Liver (tissue), 3 donors: Measurements from ENCODE around the gene TMBIM1.

ENCODE experiments used
- ATF3 ChIP-seq: IDR thresholded peaks from 2 replicates; pipeline ENCODE4 v1.6.1; 2016; ENCODE audit warnings: antibody characterized with exemption
- CTCF ChIP-seq: fragments of 150-350 bp; IDR thresholded peaks from 2 replicates; pipeline ENCODE4 v1.5.1; 2017; ENCODE audit warnings: improper control_type of control experiment, low read depth, low read length; ENCODE audit not compliant: missing input control
- EGR1 ChIP-seq, 2 donors: IDR thresholded peaks; 2 replicates each; pipeline ENCODE4 v1.6.1; 2016 to 2018; ENCODE audit warnings: antibody characterized with exemption in 2 of 2, low read depth in 2 of 2
- GABPA ChIP-seq, 2 donors: IDR thresholded peaks in 1 of 2; conservative IDR thresholded peaks in 1 of 2; 2 replicates each; pipeline ENCODE4 v1.6.1; 2016; ENCODE audit warnings: antibody characterized with exemption in 2 of 2, mild to moderate bottlenecking in 1 of 2, moderate library complexity in 1 of 2
- HNF4A ChIP-seq, 2 donors: conservative IDR thresholded peaks; 2 replicates each; pipeline ENCODE4 v1.6.1; 2016; ENCODE audit warnings: antibody characterized with exemption in 2 of 2, mild to moderate bottlenecking in 2 of 2
- JUND ChIP-seq, 2 donors: IDR thresholded peaks; 2 replicates each; pipeline ENCODE4 v1.6.1; 2016; ENCODE audit warnings: antibody characterized with exemption in 2 of 2
- MAX ChIP-seq: IDR thresholded peaks from 2 replicates; pipeline ENCODE4 v1.6.1; 2016; ENCODE audit warnings: antibody characterized with exemption
- RAD21 ChIP-seq, 2 donors: IDR thresholded peaks; 2 replicates each; pipeline ENCODE4 v1.6.1; 2016; ENCODE audit warnings: antibody characterized with exemption in 2 of 2, mild to moderate bottlenecking in 2 of 2
- REST ChIP-seq: IDR thresholded peaks from 2 replicates; pipeline ENCODE4 v1.6.1; 2016; ENCODE audit warnings: antibody characterized with exemption, mild to moderate bottlenecking
- SP1 ChIP-seq: IDR thresholded peaks from 2 replicates; pipeline ENCODE4 v1.6.1; 2018; ENCODE audit warnings: antibody characterized with exemption, mild to moderate bottlenecking
- YY1 ChIP-seq: IDR thresholded peaks from 2 replicates; pipeline ENCODE4 v1.6.1; 2016; ENCODE audit warnings: antibody characterized with exemption, mild to moderate bottlenecking
- ZBTB33 ChIP-seq: IDR thresholded peaks from 2 replicates; pipeline ENCODE4 v1.6.1; 2016; ENCODE audit warnings: antibody characterized with exemption
- donor health status: healthy.
- donor health status: healthy.

GRCh38 chr2:218226903-218227302 lies 65.4 kb downstream of the TMBIM1 start:
- TF ChIP-seq RAD21 (IDR thresholded peaks at IDR 0.05) (no peak), REST (no peak), HNF4A (conservative IDR thresholded peaks at IDR 0.05) (no peak), CTCF (no peak), MAX (no peak), ZBTB33 (no peak), JUND (IDR thresholded peaks at IDR 0.05) (no peak), GABPA (IDR thresholded peaks at IDR 0.05 in 1 of 2, conservative IDR thresholded peaks at IDR 0.05 in 1 of 2) (no peak), ATF3 (no peak), YY1 (no peak), EGR1 (IDR thresholded peaks at IDR 0.05; ENCODE audit: low read depth in 2 of 2) (no peak), SP1 (no peak)
